ENCODE measurements around the gene KCNIP1.

KCNIP1 gene

DNA sequence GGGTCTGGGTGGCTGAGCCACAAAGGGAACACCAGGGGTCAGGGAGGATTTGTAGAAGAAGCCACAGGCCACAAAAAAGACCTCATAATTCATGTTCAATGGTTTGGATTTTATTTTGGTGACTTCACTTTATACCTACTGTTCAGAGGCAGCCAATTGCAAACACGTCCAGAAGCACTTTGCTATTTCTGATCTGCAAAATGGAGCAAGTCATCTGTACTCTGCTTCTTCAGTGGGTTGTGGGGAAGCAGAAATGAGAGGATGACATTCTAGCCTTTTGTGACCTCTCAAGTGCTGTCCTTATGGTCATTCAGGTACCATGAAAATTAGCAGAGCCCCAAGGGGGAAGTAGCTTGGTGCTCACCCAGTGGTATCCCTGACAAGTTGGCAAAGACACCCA, 2.5 kb upstream of the KCNIP1 start:
- CTCF ChIA-PET, result no interaction called here
- no peak for DNase-seq (ENCODE audit: extremely low spot score)
- TF ChIP-seq, protein P1, sequence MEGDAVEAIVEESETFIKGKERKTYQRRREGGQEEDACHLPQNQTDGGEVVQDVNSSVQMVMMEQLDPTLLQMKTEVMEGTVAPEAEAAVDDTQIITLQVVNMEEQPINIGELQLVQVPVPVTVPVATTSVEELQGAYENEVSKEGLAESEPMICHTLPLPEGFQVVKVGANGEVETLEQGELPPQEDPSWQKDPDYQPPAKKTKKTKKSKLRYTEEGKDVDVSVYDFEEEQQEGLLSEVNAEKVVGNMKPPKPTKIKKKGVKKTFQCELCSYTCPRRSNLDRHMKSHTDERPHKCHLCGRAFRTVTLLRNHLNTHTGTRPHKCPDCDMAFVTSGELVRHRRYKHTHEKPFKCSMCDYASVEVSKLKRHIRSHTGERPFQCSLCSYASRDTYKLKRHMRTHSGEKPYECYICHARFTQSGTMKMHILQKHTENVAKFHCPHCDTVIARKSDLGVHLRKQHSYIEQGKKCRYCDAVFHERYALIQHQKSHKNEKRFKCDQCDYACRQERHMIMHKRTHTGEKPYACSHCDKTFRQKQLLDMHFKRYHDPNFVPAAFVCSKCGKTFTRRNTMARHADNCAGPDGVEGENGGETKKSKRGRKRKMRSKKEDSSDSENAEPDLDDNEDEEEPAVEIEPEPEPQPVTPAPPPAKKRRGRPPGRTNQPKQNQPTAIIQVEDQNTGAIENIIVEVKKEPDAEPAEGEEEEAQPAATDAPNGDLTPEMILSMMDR (IDR thresholded peaks at IDR 0.05; ENCODE audit: control extremely low read depth, extremely low read depth, low read depth, missing control alignments), result no peak
- POLR2A ChIA-PET, result no interaction called here

- no peak for DNase-seq (ENCODE audit: extremely low spot score)
- POLR2A ChIA-PET, result no interaction called here
- TF ChIP-seq, protein P1 (IDR thresholded peaks at IDR 0.05; ENCODE audit: control extremely low read depth, extremely low read depth, low read depth, missing control alignments), result no peak
- CTCF ChIA-PET, result no interaction called here
These were observed 1.9 kb upstream of the KCNIP1 start for GRCh38 chr5:170501931-170502330.

DNA sequence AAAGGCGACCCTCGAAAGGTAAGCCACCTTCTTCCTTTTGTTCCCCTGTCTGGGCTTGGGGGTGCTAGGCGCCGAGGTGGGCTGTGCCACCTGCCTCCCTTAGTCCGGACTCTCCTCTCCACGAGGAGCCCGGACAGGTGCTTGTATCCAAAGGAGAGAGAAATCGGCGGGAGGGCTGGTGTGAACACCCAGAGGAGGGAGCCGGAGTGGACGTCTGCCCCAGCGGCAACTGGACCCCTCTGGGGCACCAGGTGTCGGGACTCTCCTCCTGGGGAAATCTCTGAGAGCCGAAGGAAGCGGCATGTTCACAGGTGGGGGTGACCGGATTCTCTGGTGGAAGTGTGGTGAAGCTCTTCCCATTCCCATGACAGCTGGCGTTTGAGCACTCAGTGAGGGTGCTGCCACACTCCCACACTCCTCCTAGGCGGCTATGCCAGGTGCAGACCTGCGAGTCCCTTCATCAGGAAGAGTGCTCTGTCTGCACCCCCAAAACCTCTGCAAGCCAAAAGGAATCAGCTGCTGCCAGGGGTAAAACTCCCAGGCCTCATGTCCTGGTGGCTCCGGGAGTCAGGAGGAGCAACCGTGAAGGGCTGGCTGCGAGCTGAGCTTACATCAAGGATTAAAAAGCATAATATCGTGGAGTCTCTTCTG, 921 bp downstream of the KCNIP1 start:
- TF ChIP-seq, protein P1 (IDR thresholded peaks at IDR 0.05; ENCODE audit: control extremely low read depth, extremely low read depth, low read depth, missing control alignments), result no peak
- DNase-seq (ENCODE audit: extremely low spot score), result no peak
- ChIA-PET POLR2A (no interaction called here), CTCF (no interaction called here)

DNA sequence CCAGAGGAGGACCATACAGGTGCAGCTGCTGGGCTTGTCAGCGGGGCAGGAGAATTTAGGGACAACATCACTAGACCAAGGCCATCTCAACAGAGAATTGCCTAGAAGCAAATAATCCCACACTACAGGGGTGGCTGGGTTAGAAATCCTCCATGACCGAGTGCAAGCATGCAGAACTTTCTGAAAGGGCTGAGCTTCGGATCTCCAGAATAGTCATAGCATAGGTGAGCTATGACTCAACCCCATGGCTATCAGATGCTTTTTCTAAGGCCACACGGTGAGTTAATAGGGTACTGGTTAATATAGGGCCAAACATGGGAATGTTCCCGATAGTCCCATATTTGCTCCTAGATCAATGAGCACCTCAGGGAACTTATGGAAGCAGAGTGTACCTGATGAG, 4.2 kb downstream of the KCNIP1 start:
- CTCF ChIA-PET, result no interaction called here
- no peak for DNase-seq (ENCODE audit: extremely low spot score)
- POLR2A ChIA-PET, result no interaction called here
- TF ChIP-seq, protein P1 (IDR thresholded peaks at IDR 0.05; ENCODE audit: control extremely low read depth, extremely low read depth, low read depth, missing control alignments), result no peak

DNA sequence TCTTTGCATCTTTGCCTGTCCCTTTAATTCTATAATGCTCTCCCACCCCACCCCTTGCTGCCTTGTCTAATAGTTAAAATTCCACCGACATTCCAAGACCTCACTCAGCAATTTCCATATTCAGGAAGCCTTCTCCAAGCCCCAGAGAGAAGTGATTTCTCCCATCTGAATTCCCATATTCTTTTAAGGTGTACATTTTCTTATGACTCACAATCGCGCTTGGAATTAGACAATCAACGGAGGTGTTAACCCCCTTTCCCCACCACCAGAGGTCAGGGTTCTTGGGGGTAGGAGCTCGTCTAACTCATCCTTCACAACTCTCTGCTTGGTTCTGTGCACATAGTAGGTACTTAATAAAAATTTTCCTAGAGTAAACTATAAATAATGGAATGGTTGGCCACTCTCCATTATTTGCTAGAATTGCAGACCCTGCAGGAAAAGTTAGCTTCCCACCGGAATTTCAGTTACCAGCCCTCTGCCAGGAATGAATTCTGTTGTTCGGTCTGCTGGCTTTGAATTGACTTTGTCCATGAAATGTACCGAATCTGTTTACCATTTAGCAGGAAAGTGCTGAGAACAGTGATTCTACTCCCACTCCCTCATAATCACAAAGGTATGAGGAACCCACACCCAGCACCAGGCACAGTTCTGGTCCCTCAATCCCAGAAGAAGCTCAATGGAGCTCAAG, 5.0 kb downstream of the KCNIP1 start:
- POLR2A ChIA-PET, result no interaction called here
- DNase-seq (ENCODE audit: extremely low spot score), result no peak
- CTCF ChIA-PET, result no interaction called here
- TF ChIP-seq, protein P1 (IDR thresholded peaks at IDR 0.05; ENCODE audit: control extremely low read depth, extremely low read depth, low read depth, missing control alignments), result no peak

DNA sequence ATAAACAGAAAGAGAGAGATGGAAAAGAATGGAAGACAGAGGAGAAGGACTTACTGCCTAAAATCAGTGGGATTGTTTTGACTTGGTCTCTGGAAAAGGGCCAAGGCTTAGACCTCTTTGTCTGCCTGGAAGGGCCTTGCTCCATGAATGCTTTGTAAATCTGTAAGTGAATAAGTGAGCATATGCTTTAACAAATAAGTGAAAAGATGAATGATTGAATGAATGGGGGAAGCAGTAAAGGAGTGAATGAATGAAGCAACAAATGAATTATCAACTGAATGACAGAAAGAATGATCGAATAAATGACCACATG, 5.5 kb downstream of the KCNIP1 start:
- no peak for DNase-seq (ENCODE audit: extremely low spot score)
- TF ChIP-seq, protein P1 (IDR thresholded peaks at IDR 0.05; ENCODE audit: control extremely low read depth, extremely low read depth, low read depth, missing control alignments), result no peak
- ChIA-PET POLR2A (no interaction called here), CTCF (no interaction called here)

Measured in GM10248 (cell line).